Muscle of leg (tissue), 11 donors: Measurements from ENCODE around the gene STPG2. TPM values are rescaled to one million over a fixed set of nuclear protein-coding genes. Genes with fewer than 3 reads are reported as not detected.

Source experiments
- DNase-seq: peaks from one replicate; pipeline ENCODE4 v3.0.0; 2013
- H3K27ac ChIP-seq: one replicate; pipeline ENCODE4 v1.5.1; 2013; ENCODE audit warnings: mild to moderate bottlenecking, low read length, control low read depth
- H3K27me3 ChIP-seq: one replicate; pipeline ENCODE4 v1.6.1; 2013; ENCODE audit warnings: low read length; ENCODE audit not compliant: control insufficient read depth, insufficient read depth
- H3K36me3 ChIP-seq: one replicate; pipeline ENCODE4 v1.6.1; 2013; ENCODE audit warnings: low read length; ENCODE audit not compliant: control insufficient read depth, insufficient read depth
- H3K4me1 ChIP-seq: one replicate; pipeline ENCODE4 v1.6.1; 2013; ENCODE audit warnings: low read length; ENCODE audit not compliant: control insufficient read depth, insufficient read depth
- H3K4me3 ChIP-seq: one replicate; pipeline ENCODE4 v1.5.1; 2013; ENCODE audit warnings: low read length, control low read depth
- H3K9me3 ChIP-seq: replicated peaks from 2 replicates; pipeline ENCODE4 v1.6.1; 2013; ENCODE audit warnings: low read depth, low read length; ENCODE audit not compliant: control insufficient read depth
- WGBS: methylation state at CpG from one replicate; pipeline ENCODE4 v1.1.5; 2013; ENCODE audit warnings: missing lambda C conversion rate; ENCODE audit not compliant: insufficient coverage; 5-methylcytosine and 5-hydroxymethylcytosine counted together
- polyA plus RNA-seq, 8 donors: library from polyadenylated mRNA; unstranded; fragments of 120-200 nt; gene quantifications; one replicate each; pipeline versions ENCODE4 v1.2.1 to v1.2.3, GENCODE V29; 2013; ENCODE audit warnings: inconsistent platforms in 1 of 8, low replicate concordance in 1 of 8; ENCODE audit not compliant: insufficient read length in 8 of 8, insufficient read depth in 1 of 8
- total RNA-seq: library from RNA; stranded (reverse); fragments of 120-200 nt; gene quantifications from one replicate; pipeline ENCODE4 v1.2.4, GENCODE V29; 2013

Gene STPG2
- total and polyA plus RNA-seq, 9 donors, result 0.04 to 0.18 (median 0.10) TPM; not detected in 5

- H3K36me3 ChIP-seq, result no peaks in the 10 kb centered on the region
- no peak overlapping the region for H3K4me3 ChIP-seq
- no peaks in the 10 kb centered on the region for H3K9me3 ChIP-seq
- no peak overlapping the region for H3K27ac ChIP-seq
- no peaks in the 10 kb centered on the region for H3K4me1 ChIP-seq
- no peaks in the 10 kb centered on the region for H3K27me3 ChIP-seq
- DNase-seq, result peak; percentile 13
Observed at GRCh38 chr4:98150092-98150761, 7.0 kb upstream of the STPG2 start.

DNA sequence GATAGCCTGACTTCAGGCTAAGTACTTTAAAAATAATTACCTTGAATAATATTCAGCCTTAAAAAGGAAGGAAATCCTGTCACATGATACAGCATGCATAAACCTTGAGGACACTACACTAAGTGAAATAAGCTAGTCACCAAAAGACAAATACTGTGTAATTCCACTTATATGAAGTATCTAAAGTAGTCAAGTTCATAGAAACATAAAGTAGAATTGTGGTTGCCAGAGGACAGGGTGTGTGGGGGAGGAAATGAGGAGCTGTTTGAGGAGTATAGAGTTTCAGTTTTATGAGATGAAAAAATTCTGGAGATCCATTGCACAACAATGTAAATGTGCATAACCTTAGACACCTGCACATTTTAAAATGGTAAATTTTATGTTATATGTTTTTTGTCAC lies 5.6 kb upstream of the STPG2 start:
- no peak for DNase-seq
- no peak overlapping the region for H3K27ac ChIP-seq
- H3K4me1 ChIP-seq, result no peaks in the 10 kb centered on the region
- H3K27me3 ChIP-seq, result no peaks in the 10 kb centered on the region
- no peaks in the 10 kb centered on the region for H3K9me3 ChIP-seq
- no peak overlapping the region for H3K4me3 ChIP-seq
- H3K36me3 ChIP-seq, result no peaks in the 10 kb centered on the region

DNA sequence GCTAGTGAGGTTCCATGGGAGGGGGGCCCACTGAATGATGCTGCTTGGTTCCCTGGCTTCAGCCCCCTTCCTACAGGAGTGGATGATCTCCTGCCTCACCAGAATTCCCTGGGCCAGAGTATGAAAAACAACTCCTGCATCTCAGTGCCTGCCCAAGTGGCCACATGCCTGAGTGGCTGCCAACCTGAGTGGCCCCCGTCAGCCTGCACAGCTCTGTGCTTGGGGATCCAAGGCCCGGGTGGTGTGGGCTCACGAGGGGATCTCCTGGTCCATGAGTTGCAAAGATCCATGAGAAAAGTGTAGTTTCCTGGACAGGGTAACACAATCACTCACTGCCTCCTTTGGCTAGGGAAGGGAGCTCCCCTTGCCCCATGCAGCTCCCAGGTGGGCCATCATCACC lies 17.1 kb downstream of the STPG2 start:
- Histone ChIP-seq H3K36me3 (no peaks in the 10 kb centered on the region), H3K4me1 (no peaks in the 10 kb centered on the region), H3K27me3 (no peaks in the 10 kb centered on the region), H3K4me3 (no peak overlapping the region), H3K9me3 (no peaks in the 10 kb centered on the region), H3K27ac (no peak overlapping the region)
- no peak for DNase-seq
- 83% methylated on average over 1 of the region's 3 CpGs for WGBS

DNA sequence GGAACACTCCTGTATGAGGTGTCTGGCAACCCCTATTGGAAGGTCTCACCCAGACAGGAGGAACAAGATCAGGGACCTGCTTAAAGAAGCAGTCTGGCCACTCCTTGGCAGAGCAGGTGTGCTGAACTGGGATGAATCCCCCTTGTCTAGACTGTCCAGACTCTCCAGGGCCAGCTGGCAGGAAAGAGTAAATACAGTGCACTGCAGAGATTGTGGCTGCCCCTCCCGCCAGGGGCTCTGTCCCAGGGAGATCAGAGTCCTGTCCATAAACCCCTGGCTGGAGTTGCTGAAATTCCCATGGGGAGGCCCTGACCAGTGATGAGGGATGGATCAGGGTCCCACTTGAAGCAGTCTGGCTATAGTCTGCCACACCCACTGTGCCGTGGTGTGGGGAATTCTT lies 17.7 kb downstream of the STPG2 start:
- 0% methylated on average over 1 of the region's 2 CpGs for WGBS
- H3K27me3 ChIP-seq, result no peaks in the 10 kb centered on the region
- H3K27ac ChIP-seq, result no peak overlapping the region

GRCh38 chr4:98117363-98117762 lies 25.9 kb downstream of the STPG2 start:
- WGBS, result no CpG with 5 or more reads among the region's 2 CpGs
- Histone ChIP-seq H3K4me1 (no peaks in the 10 kb centered on the region), H3K27me3 (no peaks in the 10 kb centered on the region), H3K4me3 (no peak overlapping the region), H3K9me3 (peaks cover 4% of the 10 kb centered on the region), H3K36me3 (no peaks in the 10 kb centered on the region), H3K27ac (no peak overlapping the region)
- no peak for DNase-seq

More for the DNA sequence above, 17.7 kb downstream of the STPG2 start:
- Histone ChIP-seq H3K4me3 (no peak overlapping the region), H3K36me3 (no peaks in the 10 kb centered on the region), H3K4me1 (no peaks in the 10 kb centered on the region), H3K9me3 (no peaks in the 10 kb centered on the region)
- DNase-seq, result no peak

GRCh38 chr4:98113012-98113411 lies 30.3 kb downstream of the STPG2 start:
- no CpG with 5 or more reads among the region's 3 CpGs for WGBS
- DNase-seq, result peak; percentile 56
- Histone ChIP-seq H3K4me1 (no peaks in the 10 kb centered on the region), H3K9me3 (no peaks in the 10 kb centered on the region), H3K27me3 (no peaks in the 10 kb centered on the region), H3K4me3 (no peak overlapping the region), H3K27ac (no peak overlapping the region), H3K36me3 (no peaks in the 10 kb centered on the region)

DNA sequence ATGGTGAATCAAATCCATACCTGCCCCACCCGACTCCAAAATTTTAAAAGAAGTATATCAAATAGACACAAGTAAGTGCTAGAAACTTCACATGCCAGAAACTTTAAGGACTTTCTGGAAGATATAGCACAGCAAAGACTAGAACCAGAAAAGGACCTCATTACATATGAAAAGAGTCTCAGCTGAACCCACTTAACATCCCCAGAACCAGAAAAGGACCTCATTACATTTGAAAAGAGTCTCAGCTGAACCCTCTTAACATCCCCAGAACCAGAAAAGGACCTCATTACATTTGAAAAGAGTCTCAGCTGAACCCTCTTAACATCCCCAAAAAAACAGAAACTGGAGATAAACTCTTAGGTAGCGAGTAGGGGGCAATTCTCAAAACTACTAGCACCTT lies 32.3 kb downstream of the STPG2 start:
- DNase-seq, result no peak
- Histone ChIP-seq H3K4me1 (no peaks in the 10 kb centered on the region), H3K36me3 (no peaks in the 10 kb centered on the region), H3K9me3 (no peaks in the 10 kb centered on the region), H3K27me3 (no peaks in the 10 kb centered on the region), H3K27ac (no peak overlapping the region), H3K4me3 (no peak overlapping the region)
- WGBS, result no CpG with 5 or more reads among the region's 2 CpGs

- Histone ChIP-seq H3K36me3 (no peaks in the 10 kb centered on the region), H3K27ac (no peak overlapping the region), H3K4me1 (no peaks in the 10 kb centered on the region), H3K4me3 (no peak overlapping the region), H3K27me3 (no peaks in the 10 kb centered on the region), H3K9me3 (no peaks in the 10 kb centered on the region)
- no peak for DNase-seq
- 41% methylated on average over 3 of the region's 5 CpGs for WGBS
Observed at GRCh38 chr4:98110214-98110613, 33.1 kb downstream of the STPG2 start.

GRCh38 chr4:98102660-98103059 lies 40.6 kb downstream of the STPG2 start:
- H3K27me3 ChIP-seq, result no peaks in the 10 kb centered on the region

GRCh38 chr4:98101988-98102387 lies 41.3 kb downstream of the STPG2 start:
- Histone ChIP-seq H3K27ac (no peak overlapping the region), H3K4me3 (no peak overlapping the region), H3K36me3 (no peaks in the 10 kb centered on the region), H3K27me3 (no peaks in the 10 kb centered on the region), H3K4me1 (no peaks in the 10 kb centered on the region), H3K9me3 (no peaks in the 10 kb centered on the region)
- no peak for DNase-seq
- WGBS, result no CpG with 5 or more reads among the region's 1 CpG

More at GRCh38 chr4:98102660-98103059, 40.6 kb downstream of the STPG2 start:
- Histone ChIP-seq H3K9me3 (no peaks in the 10 kb centered on the region), H3K4me1 (no peaks in the 10 kb centered on the region), H3K27ac (no peak overlapping the region), H3K4me3 (no peak overlapping the region), H3K36me3 (no peaks in the 10 kb centered on the region)
- no peak for DNase-seq
- no CpG with 5 or more reads among the region's 1 CpG for WGBS

- no peaks in the 10 kb centered on the region for H3K4me1 ChIP-seq
- H3K4me3 ChIP-seq, result no peak overlapping the region
- no peak overlapping the region for H3K27ac ChIP-seq
- no peaks in the 10 kb centered on the region for H3K27me3 ChIP-seq
- DNase-seq, result no peak
- no peaks in the 10 kb centered on the region for H3K9me3 ChIP-seq
- no peaks in the 10 kb centered on the region for H3K36me3 ChIP-seq
Observed at GRCh38 chr4:98098764-98099163, 44.5 kb downstream of the STPG2 start.
